Stimulated activated CD4-positive, alpha-beta T cell treated with anti-CD3 and anti-CD28 coated beads, Interleukin-12 subunit alpha, Interleukin-12 subunit beta, amount 100 ng/mL, for 4 hours (primary cell): ENCODE results near the gene MYLK.
"Not testable (repeated sequence)": the region's sequence is repeated elsewhere in the genome, so short reads cannot be mapped to it uniquely, and the experiment has no call there.

ENCODE experiments used
- DNase-seq: peaks from one replicate; pipeline ENCODE4 v3.0.0-alpha.2; 2020

Gene MYLK

GRCh38 chr3:123613543-123613942, 270.6 kb downstream of the MYLK start:
- no peak for DNase-seq

- DNase-seq: not testable (repeated sequence)
Measured at GRCh38 chr3:123611674-123612073, 272.5 kb downstream of the MYLK start.

- DNase-seq: no peak
Measured at GRCh38 chr3:123611082-123611481, 273.1 kb downstream of the MYLK start.

- no peak for DNase-seq
Measured at GRCh38 chr3:123610331-123610730, 273.8 kb downstream of the MYLK start.

DNA sequence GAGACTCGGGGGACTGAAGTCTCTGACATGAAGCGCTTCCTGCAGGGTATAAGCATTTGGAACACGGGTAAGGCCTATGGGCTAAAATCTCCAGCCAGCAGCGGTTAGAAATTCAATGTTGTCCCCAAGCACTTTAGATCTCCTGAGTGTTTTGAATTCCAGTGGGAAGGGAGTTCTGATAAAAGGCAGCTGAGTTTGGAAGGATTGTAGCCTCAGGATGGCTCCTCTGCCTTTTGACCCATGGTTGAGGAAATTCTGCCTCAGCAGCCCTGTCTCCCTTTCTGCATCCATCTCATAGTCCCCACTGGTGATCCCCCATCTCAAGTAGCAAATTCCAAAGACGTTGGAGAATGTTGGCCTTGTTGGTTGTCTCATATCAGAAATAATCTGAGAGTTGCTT, 275.1 kb downstream of the MYLK start:
- DNase-seq: no peak

DNA sequence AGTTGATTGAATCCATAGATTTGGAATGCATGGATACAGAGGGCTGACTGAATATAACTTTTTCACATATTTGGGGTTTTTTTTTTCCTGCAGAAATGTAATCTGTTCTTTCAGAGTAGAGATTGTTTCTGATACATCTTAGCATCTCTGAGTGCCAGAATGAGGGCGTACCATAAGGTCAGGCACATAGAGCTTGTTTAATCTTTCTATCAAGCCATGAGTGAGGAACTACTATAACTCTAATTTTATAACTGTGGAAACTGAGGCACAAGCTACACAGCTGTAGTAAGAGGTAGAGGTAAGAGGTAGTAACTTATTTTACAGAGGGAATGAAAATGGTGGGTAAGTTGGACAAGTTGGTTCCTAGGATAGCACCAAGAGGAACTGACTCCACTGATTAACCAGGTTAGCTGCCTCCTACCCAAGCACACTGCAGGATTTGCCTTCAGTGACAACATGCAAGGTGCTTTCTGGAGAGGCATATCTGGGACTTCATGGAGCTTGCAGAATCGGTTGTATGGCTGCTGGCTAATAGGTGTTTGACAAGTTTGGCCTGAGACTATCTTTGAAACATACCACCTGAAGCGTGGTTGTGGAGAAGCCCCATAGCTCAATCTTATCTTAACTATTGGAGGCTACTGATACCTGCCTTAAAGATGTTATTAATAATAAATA, 275.7 kb downstream of the MYLK start:
- no peak for DNase-seq

GRCh38 chr3:123606527-123606926, 277.6 kb downstream of the MYLK start:
- DNase-seq: no peak

- no peak for DNase-seq
Measured at GRCh38 chr3:123605789-123606234, 278.3 kb downstream of the MYLK start.

GRCh38 chr3:123603153-123603552, 281.0 kb downstream of the MYLK start:
- not testable (repeated sequence) for DNase-seq

- DNase-seq: no peak
Measured at GRCh38 chr3:123602325-123602724, 281.8 kb downstream of the MYLK start.

GRCh38 chr3:123600863-123601262, 283.3 kb downstream of the MYLK start:
- not testable (repeated sequence) for DNase-seq

DNA sequence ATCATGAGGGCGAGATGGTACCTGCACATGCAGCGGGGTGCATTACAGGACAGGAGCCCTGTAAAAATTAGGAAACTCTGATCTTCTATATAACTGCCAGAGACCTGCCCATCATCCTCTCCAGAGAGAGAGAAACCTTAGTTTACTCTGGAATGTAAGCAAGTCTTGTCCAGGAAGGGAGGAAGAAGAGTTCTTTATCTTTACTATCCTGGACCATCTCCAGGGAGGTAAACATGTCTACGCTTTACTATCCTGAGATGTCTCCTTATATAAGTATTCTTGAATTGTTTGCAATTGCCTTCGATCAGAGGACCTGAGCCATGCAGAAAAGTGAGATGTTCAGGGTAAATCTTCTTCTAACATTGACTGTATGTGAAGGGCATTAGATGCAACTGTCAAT, 286.6 kb downstream of the MYLK start:
- DNase-seq: no peak

GRCh38 chr3:123595396-123596180, 288.5 kb downstream of the MYLK start:
- no peak for DNase-seq

DNA sequence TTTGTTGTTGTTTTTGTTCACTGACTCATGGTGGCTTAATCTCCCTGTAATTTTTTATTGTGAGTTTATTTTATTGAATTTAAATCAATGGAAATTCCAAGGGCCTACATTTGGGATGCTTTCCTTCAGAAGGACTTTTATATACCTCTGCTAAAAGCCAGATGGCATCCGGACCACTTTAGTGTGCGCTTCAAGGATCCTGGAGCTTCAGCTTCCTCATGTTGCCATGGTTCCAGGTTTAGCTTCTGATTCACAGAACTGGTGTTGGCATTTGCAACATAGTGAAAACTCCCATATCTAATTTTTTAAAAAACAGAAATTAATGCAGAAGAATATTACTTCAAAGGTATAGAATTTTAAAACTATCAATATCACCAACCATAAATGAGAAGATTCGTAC, 290.8 kb downstream of the MYLK start:
- DNase-seq: no peak

GRCh38 chr3:123590685-123591450, 293.3 kb downstream of the MYLK start:
- DNase-seq: no peak

GRCh38 chr3:123587401-123587800, 296.7 kb downstream of the MYLK start:
- DNase-seq: no peak

GRCh38 chr3:123586968-123587367, 297.2 kb downstream of the MYLK start:
- DNase-seq: no peak

GRCh38 chr3:123586131-123586530, 298.0 kb downstream of the MYLK start:
- DNase-seq: peak; percentile 20

DNA sequence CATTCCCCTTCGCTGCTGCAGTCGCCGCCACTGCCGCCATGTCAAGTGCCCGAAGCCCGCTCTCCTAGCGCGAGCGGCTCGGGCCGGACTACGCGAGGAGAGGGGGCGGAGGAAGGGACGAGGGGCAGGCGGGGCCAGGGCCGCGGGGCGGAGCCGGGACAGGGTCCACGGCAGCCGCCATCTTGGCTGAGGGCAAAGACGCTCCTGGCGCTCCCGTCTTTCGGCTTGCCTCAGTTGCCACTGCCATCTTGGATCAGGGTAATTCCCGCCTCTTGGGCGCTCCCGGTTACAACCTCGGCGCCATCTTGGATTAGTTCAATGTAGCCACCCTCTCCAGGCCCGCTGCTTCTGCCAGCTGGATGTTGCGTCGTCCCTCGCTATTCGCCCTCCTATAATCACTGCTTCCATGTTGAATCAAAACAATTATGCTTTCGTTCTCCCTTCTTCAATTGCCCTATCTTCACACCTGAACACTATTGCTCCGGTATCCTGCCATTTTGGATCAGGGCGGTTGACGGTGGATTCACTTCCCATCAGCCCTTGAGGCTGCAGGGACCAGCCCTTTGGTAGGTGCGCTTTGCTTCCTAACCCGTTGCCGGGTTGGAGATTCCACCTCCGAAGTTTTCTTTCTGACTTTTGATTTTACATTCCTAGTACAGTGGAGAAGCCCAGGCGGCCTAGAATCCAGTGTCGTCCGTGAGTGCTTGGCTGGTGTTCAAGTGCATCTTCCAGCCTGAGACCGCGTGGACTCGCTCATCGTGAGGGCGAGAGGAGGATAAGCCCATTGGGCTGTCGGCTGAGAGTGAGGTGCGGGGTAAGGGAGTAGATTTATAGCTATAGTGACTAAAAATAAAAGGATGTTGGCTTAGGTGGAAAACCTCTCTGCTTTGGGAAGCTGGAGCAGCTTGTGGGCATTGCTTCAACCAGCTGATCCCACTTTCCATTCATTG, 298.9 kb downstream of the MYLK start, which contains the start of gene HACD2:
Gene HACD2 (minus strand): TSS at position 66 of the 950 bp plus-strand sequence. CDS start 26 bp downstream, at position 40.
- DNase-seq: peak; percentile 96

GRCh38 chr3:123584284-123584987, 299.7 kb downstream of the MYLK start:
- peak; percentile 30 for DNase-seq

DNA sequence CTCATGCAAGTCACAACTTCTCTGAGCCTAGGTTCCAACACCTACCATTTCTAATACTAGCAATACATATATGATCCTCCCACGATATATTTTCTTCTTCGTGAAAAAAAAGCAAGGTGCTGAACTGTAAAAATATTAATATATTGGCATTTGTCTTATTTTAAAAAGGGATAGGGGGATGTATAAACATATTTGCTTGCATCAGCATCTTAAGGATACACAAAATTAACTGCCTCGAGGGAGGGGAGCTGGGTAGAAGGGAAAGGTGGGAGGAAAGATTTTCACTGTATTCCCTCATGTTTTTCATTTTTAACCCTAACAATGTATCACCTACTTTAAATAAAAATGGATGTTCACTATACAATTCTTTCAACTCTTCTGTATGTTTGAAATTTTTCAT, 300.6 kb downstream of the MYLK start:
- no peak for DNase-seq

DNA sequence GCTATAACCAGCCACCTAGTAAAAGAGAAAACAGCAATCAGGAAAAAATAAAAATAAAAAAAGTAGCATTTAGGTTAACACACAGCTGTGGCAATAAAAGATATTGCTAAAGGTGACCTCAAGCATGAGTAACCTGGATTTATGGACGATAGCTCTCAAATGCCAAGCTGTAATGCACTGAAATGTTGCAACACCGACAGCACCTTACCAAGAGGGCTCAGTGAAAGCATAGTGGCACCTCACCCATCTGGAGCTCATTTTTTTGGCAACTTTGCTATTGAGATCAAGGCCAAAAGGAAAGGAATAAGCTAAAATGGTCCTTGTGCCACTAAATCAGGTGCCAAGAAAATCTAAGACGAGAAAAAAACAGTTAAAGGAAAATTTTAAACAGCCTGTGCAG, 301.8 kb downstream of the MYLK start:
- DNase-seq: no peak
